ENCODE results near the gene WIZ. TPM values are rescaled to one million over a fixed set of nuclear protein-coding genes. Genes with fewer than 3 reads are reported as not detected.
"Not testable (repeated sequence)": the region's sequence is repeated elsewhere in the genome, so short reads cannot be mapped to it uniquely, and the experiment has no call there.

The WIZ gene
- total RNA-seq, 1 experiment from 2014 or later, result 46.4 TPM

DNA sequence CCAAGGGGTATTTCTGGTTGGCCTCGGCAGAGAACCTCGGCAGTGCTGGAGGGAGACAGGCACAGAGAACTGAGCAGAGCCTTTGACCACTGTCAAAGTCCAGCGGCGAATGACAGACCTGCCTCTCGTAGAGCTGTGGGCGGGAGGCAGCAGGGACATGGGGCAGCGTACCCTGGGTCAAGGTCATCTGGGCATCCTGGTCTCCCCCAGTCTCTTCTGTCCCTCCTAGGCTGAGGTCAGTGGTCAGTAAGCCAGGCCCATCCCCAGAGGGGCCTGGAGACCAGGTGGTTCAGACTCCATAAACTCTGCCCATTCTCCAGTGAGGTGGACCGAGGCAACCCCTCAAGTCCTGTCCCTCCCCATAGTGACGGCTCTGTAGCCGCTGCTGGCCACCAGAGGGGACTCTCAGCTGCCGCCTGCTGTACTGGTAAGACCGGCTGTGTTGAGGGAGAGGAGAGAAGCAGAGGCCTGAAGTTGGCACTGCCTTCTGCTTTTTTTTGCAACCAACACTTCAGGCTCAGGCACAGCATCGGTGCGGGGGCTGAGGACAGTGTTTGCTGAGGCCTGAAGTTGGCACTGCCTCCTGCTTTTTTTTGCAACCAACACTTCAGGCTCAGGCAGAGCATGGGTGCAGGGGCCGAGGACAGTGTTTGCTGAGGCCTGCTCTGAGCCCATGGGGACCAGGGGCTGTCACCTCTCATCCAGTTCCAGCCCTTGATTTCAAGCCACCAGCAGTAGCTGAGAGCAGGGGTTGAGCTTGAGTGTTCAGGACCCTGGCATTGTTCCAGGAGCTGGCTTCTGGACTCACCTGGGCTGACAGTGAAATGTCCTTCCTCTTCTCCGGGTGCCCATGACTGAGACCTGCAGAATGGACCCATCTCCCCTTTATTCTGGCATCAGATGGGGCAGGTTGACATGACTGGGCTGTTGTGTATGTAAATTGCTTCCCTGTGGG, 29.9 kb upstream of the WIZ start, which contains the start of gene PGLYRP2:
Gene PGLYRP2, minus strand, starts transcription at position 111 of the 955 bp plus-strand sequence. CDS start 130 bp downstream, outside the sequence.
- DNase-seq (ENCODE audit: unreplicated experiment), result peak; percentile 40
- BruUV-seq (replicated peaks), result no TSS peak
- no peaks in the 10 kb centered on the region for H3K4me1 Mint-ChIP-seq (ENCODE audit: insufficient read depth, unreplicated experiment)
- CTCF ChIA-PET, result interaction anchor here (0.6 to 2.5 kb wide), 3 partner anchors 45 to 76 kb away, joined by 3 to 5 read pairs (median 5); partner anchors contain the start of gene AKAP8L
- no peaks in the 10 kb centered on the region for H3K27me3 Mint-ChIP-seq (ENCODE audit: insufficient read depth, unreplicated experiment)
- no peak within 1 kb of the TSS for H3K4me3 Mint-ChIP-seq (ENCODE audit: unreplicated experiment)
- no peaks in the 10 kb centered on the region for H3K36me3 Mint-ChIP-seq (ENCODE audit: insufficient read depth, unreplicated experiment)
- no peak within 1 kb of the TSS for H3K27ac Mint-ChIP-seq (ENCODE audit: low read depth, unreplicated experiment)
- TF ChIP-seq, protein P1, sequence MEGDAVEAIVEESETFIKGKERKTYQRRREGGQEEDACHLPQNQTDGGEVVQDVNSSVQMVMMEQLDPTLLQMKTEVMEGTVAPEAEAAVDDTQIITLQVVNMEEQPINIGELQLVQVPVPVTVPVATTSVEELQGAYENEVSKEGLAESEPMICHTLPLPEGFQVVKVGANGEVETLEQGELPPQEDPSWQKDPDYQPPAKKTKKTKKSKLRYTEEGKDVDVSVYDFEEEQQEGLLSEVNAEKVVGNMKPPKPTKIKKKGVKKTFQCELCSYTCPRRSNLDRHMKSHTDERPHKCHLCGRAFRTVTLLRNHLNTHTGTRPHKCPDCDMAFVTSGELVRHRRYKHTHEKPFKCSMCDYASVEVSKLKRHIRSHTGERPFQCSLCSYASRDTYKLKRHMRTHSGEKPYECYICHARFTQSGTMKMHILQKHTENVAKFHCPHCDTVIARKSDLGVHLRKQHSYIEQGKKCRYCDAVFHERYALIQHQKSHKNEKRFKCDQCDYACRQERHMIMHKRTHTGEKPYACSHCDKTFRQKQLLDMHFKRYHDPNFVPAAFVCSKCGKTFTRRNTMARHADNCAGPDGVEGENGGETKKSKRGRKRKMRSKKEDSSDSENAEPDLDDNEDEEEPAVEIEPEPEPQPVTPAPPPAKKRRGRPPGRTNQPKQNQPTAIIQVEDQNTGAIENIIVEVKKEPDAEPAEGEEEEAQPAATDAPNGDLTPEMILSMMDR (IDR thresholded peaks at IDR 0.05; ENCODE audit: unreplicated experiment), result no peak
- intact Hi-C loops (cut with micrococcal nuclease), result no loop called here
- POLR2A ChIA-PET, result interaction anchor here (0.7 to 1.0 kb wide), 2 partner anchors 11 to 74 kb away, joined by 3 to 5 read pairs; no protein-coding TSS in a partner anchor
- no peaks in the 10 kb centered on the region for H3K9me3 Mint-ChIP-seq (ENCODE audit: unreplicated experiment)

DNA sequence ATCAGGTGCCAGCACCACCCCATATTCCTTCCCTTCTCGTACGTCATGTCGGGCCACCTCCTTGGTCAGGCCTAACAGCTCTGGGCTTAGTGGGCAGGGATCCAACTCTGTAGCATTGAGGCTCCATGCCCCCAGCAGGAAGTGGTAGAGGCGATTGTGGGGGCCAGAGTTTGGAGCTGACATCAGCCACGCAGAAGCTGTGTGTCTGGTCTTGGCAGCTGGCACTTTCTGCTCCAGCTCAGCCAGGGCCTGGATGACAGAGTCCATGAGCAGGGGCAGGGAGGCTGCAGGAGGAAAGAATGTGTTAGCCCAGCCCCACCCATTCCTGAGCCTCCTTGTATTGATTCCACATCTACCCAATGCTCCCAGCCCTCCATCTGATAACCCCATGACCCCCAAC, 26.6 kb upstream of the WIZ start:
- Mint-ChIP-seq H3K27ac (ENCODE audit: low read depth, unreplicated experiment) (no peak overlapping the region), H3K36me3 (ENCODE audit: insufficient read depth, unreplicated experiment) (no peaks in the 10 kb centered on the region), H3K27me3 (ENCODE audit: insufficient read depth, unreplicated experiment) (no peaks in the 10 kb centered on the region), H3K4me3 (ENCODE audit: unreplicated experiment) (no peak overlapping the region), H3K9me3 (ENCODE audit: unreplicated experiment) (no peaks in the 10 kb centered on the region), H3K4me1 (ENCODE audit: insufficient read depth, unreplicated experiment) (no peaks in the 10 kb centered on the region)
- CTCF ChIA-PET, result interaction anchor here (0.5 to 1.1 kb wide), 2 partner anchors 28 to 96 kb away, joined by 3 to 4 read pairs; no protein-coding TSS in a partner anchor
- TF ChIP-seq, protein P1 (IDR thresholded peaks at IDR 0.05; ENCODE audit: unreplicated experiment), result no peak
- intact Hi-C loops (cut with micrococcal nuclease), result no loop called here
- DNase-seq (ENCODE audit: unreplicated experiment), result no peak
- POLR2A ChIA-PET, result no interaction called here
- no TSS peak for BruUV-seq (replicated peaks)

DNA sequence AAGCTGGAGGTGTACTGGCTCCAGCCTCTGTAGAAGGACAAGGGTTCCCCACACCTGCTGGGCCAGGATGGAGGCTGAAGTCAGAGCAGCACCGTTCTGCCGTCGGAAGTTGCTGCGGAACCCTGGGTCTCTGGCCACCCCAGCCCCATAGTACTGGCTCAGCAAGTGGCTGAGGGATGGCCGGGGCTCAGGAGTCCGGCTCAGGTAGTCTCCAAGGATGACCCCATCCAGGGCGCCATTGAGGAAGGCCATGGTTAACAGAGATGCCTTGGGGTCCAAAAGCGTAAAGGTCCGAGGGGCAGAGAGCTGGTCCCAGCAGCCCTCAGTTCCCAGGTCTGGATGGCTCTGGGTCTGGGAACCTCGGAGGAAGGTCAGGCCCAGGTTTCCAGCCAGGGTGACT, 25.9 kb upstream of the WIZ start:
- Mint-ChIP-seq H3K27me3 (ENCODE audit: insufficient read depth, unreplicated experiment) (no peaks in the 10 kb centered on the region), H3K36me3 (ENCODE audit: insufficient read depth, unreplicated experiment) (no peaks in the 10 kb centered on the region), H3K9me3 (ENCODE audit: unreplicated experiment) (no peaks in the 10 kb centered on the region), H3K4me1 (ENCODE audit: insufficient read depth, unreplicated experiment) (no peaks in the 10 kb centered on the region), H3K27ac (ENCODE audit: low read depth, unreplicated experiment) (no peak overlapping the region), H3K4me3 (ENCODE audit: unreplicated experiment) (no peak overlapping the region)
- intact Hi-C loops (cut with micrococcal nuclease), result no loop called here
- no peak for DNase-seq (ENCODE audit: unreplicated experiment)
- POLR2A ChIA-PET, result no interaction called here
- BruUV-seq (replicated peaks), result no TSS peak
- CTCF ChIA-PET, result interaction anchor here (0.7 kb wide), 1 partner anchor 11 kb away, joined by 3 read pairs; no protein-coding TSS in a partner anchor
- TF ChIP-seq, protein P1 (IDR thresholded peaks at IDR 0.05; ENCODE audit: unreplicated experiment), result no peak

DNA sequence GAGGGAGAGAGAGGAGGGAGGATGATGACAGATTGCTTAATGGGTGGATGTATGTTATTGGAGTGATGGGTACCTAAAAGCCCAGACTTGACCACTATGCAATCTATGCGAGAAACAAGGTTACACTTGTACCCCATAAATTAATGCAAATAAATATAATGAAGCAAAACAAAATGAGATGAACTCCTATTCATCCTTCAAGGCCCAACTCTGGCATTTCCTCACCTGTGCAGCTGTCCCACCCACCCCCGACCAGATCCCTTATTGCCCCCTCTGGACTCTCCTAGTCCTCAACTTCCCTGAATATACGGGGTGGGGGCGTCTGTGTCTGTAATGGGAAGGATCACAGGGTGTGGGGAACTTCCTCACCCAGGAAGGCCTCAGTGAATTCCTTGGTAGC, 25.4 kb upstream of the WIZ start:
- H3K4me1 Mint-ChIP-seq (ENCODE audit: insufficient read depth, unreplicated experiment), result no peaks in the 10 kb centered on the region
- H3K27me3 Mint-ChIP-seq (ENCODE audit: insufficient read depth, unreplicated experiment), result no peaks in the 10 kb centered on the region
- intact Hi-C loops (cut with micrococcal nuclease), result no loop called here
- no peaks in the 10 kb centered on the region for H3K9me3 Mint-ChIP-seq (ENCODE audit: unreplicated experiment)
- no peak overlapping the region for H3K27ac Mint-ChIP-seq (ENCODE audit: low read depth, unreplicated experiment)
- ChIA-PET POLR2A (no interaction called here), CTCF (interaction anchor here (0.7 kb wide), 1 partner anchor 11 kb away, joined by 3 read pairs; no protein-coding TSS in a partner anchor)
- no peak for DNase-seq (ENCODE audit: unreplicated experiment)
- TF ChIP-seq, protein P1 (IDR thresholded peaks at IDR 0.05; ENCODE audit: unreplicated experiment), result no peak
- H3K4me3 Mint-ChIP-seq (ENCODE audit: unreplicated experiment), result no peak overlapping the region
- H3K36me3 Mint-ChIP-seq (ENCODE audit: insufficient read depth, unreplicated experiment), result no peaks in the 10 kb centered on the region
- BruUV-seq (replicated peaks), result no TSS peak

DNA sequence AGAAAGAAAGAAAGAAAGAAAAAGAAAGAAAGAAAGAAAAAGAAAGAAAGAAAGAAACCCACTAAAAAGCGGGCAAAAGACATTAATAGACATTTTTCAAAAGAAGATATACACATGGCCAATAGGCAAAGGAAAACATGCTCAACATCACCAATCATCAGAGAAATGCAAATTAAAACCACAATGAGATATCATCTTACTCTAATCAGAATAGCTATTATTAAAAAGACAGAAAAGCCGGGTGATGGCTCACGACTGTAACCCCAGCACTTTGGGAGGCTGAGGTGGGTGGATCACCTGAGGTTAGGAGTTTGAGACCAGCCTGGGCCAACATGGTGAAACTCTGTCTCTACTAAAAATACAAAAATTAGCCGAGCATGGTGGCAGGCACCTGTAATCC, 24.1 kb upstream of the WIZ start:
- H3K9me3 Mint-ChIP-seq (ENCODE audit: unreplicated experiment); H3K4me1 Mint-ChIP-seq (ENCODE audit: insufficient read depth, unreplicated experiment); H3K27ac Mint-ChIP-seq (ENCODE audit: low read depth, unreplicated experiment); intact Hi-C loops (cut with micrococcal nuclease); BruUV-seq (replicated peaks); H3K4me3 Mint-ChIP-seq (ENCODE audit: unreplicated experiment); H3K36me3 Mint-ChIP-seq (ENCODE audit: insufficient read depth, unreplicated experiment); DNase-seq (ENCODE audit: unreplicated experiment); H3K27me3 Mint-ChIP-seq (ENCODE audit: insufficient read depth, unreplicated experiment): not testable (repeated sequence)
- CTCF ChIA-PET, result interaction anchor here (0.9 kb wide), 1 partner anchor 897 kb away, joined by 4 read pairs; no protein-coding TSS in a partner anchor
- POLR2A ChIA-PET, result interaction anchor here (0.7 kb wide), 1 partner anchor 442 kb away, joined by 3 read pairs; no protein-coding TSS in a partner anchor
